Spleen (tissue), 7 donors: ENCODE measurements around the gene HOXD10.

Experiments
- POLR2A ChIP-seq, 3 donors: fragments of 450-650 bp; IDR thresholded peaks; one replicate each; pipeline ENCODE4 v1.5.1; 2017; ENCODE audit warnings: antibody characterized with exemption in 3 of 3, mild to moderate bottlenecking in 1 of 3
- TF ChIP-seq, protein P1 (sequence below), 11 experiments: fragments of 200-600 bp in 7 of 11; fragments of 450-650 bp in 4 of 11; sonication (generic) in 4 of 11; IDR thresholded peaks in 8 of 11; conservative IDR thresholded peaks in 3 of 11; 1 replicate in 7 of 11; 2 replicates in 4 of 11; pipeline versions ENCODE4 v1.4.0 to v1.8.0; 2016 to 2021; ENCODE audit warnings: antibody characterized with exemption in 11 of 11, inconsistent platforms in 4 of 11, mild to moderate bottlenecking in 1 of 11
- donor health status: DM: no; HTN: no; CAD: no; lungs with moderate emphysema.
- donor health status: DM: no; HTN: no; CAD: no.
- donor health status: DM: no; HTN: no; CAD: no.

DNA sequence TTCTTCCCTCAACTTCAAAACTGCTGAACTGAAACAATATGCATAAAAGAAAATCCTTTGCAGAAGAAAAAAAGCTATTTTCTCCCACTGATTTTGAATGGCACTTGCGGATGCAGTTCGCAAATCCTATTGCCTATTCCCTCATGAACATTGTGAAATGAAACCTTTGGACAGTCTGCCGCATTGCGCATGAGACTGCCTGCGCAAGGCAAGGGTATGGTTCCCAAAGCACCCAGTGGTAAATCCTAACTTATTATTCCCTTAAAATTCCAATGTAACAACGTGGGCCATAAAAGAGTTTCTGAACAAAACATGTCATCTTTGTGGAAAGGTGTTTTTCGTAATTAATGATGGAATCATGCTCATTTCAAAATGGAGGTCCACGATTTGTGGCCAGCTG is 21.3 kb downstream of the HOXD10 start:
- TF ChIP-seq, protein P1, sequence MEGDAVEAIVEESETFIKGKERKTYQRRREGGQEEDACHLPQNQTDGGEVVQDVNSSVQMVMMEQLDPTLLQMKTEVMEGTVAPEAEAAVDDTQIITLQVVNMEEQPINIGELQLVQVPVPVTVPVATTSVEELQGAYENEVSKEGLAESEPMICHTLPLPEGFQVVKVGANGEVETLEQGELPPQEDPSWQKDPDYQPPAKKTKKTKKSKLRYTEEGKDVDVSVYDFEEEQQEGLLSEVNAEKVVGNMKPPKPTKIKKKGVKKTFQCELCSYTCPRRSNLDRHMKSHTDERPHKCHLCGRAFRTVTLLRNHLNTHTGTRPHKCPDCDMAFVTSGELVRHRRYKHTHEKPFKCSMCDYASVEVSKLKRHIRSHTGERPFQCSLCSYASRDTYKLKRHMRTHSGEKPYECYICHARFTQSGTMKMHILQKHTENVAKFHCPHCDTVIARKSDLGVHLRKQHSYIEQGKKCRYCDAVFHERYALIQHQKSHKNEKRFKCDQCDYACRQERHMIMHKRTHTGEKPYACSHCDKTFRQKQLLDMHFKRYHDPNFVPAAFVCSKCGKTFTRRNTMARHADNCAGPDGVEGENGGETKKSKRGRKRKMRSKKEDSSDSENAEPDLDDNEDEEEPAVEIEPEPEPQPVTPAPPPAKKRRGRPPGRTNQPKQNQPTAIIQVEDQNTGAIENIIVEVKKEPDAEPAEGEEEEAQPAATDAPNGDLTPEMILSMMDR (IDR thresholded peaks at IDR 0.05 in 8 of 11, conservative IDR thresholded peaks at IDR 0.05 in 3 of 11): no peak
- TF ChIP-seq POLR2A (IDR thresholded peaks at IDR 0.05): no peak
